Measurements from ENCODE around the gene HGS.

The HGS gene

GRCh38 chr17:81741049-81741593 is 57.3 kb downstream of the HGS start:
- no peak for DNase-seq (ENCODE audit: low spot score)

- no peak for DNase-seq (ENCODE audit: low spot score)
These were observed 58.0 kb downstream of the HGS start for GRCh38 chr17:81741594-81742452.
